Ishikawa (cell line): ENCODE data around the gene RNPEPL1.
A peak's percentile ranks its signal among the peaks of the same experiment; 100 is the strongest.

Experiments used
- CEBPB ChIP-seq: IDR thresholded peaks from 2 replicates; pipeline ENCODE4 v1.6.1; 2012
- CREB1 ChIP-seq: IDR thresholded peaks from 2 replicates; pipeline ENCODE4 v1.6.1; 2012; ENCODE audit warnings: low read depth
- EGR1 ChIP-seq: IDR thresholded peaks from 2 replicates; pipeline ENCODE4 v1.6.1; 2012
- EP300 ChIP-seq: IDR thresholded peaks from 2 replicates; pipeline ENCODE4 v1.6.1; 2012; ENCODE audit warnings: borderline replicate concordance
- FOXM1 ChIP-seq: IDR thresholded peaks from 2 replicates; pipeline ENCODE4 v1.6.1; 2012; ENCODE audit warnings: low read depth, borderline replicate concordance
- NFIC ChIP-seq: IDR thresholded peaks from 2 replicates; pipeline ENCODE4 v1.6.1; 2012
- RAD21 ChIP-seq: IDR thresholded peaks from 2 replicates; pipeline ENCODE4 v1.6.1; 2012; ENCODE audit warnings: low read depth
- TAF1 ChIP-seq: IDR thresholded peaks from 2 replicates; pipeline ENCODE4 v1.6.1; 2012; ENCODE audit warnings: low read depth, mild to moderate bottlenecking
- TCF12 ChIP-seq: IDR thresholded peaks from 2 replicates; pipeline ENCODE4 v1.6.1; 2012; ENCODE audit warnings: low read depth
- TEAD4 ChIP-seq: IDR thresholded peaks from 2 replicates; pipeline ENCODE4 v1.6.1; 2012
- YY1 ChIP-seq: IDR thresholded peaks from 2 replicates; pipeline ENCODE4 v1.6.1; 2012; ENCODE audit warnings: low read depth
- ZBTB7A ChIP-seq: IDR thresholded peaks from 2 replicates; pipeline ENCODE4 v1.6.1; 2012; ENCODE audit warnings: low read depth
- TF ChIP-seq, protein P1 (sequence below): IDR thresholded peaks from 2 replicates; pipeline ENCODE4 v1.6.1; 2012
- TF ChIP-seq, protein P2 (sequence below): IDR thresholded peaks from 2 replicates; pipeline ENCODE4 v1.6.1; 2012
- TF ChIP-seq, protein P3 (sequence below): IDR thresholded peaks from 2 replicates; pipeline ENCODE4 v1.6.1; 2012; ENCODE audit warnings: low read depth, mild to moderate bottlenecking

RNPEPL1 gene

DNA sequence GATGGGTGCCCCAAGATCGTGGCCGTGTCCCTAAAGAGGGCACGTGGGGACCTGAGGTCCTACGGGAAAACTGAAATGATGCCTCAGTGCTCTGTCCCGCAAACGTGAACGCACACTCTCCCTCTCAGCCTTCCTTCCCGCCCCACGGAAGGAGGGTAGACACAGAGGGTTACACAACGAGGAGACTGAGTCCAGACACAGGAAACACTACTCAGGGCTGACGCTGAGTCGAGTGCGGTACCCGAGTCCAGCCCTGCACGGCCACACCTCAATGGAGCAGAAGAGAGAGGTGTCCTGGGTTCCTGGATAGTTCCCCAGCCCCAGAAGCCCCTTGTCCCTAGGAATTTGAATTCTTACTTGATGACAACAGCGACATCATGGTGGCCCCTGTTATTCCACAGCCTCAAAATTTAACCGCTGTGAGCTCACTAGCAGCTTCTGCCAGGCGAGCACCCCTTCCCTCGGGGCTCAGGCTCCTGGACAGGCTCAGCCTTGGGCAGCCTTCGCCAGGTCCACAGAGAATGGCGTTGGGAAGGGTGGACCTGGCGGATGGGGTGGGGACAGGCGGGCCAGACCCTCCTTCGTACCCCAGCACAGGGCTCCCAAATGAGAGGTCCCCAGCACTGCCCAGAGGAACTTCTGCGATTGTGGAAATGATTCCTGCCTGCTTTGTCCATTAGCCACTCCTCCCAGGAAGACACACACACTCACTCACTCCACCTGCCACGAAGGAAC, 980 bp upstream of the RNPEPL1 start:
- no peak for TF ChIP-seq CREB1
- TF ChIP-seq, protein P1, sequence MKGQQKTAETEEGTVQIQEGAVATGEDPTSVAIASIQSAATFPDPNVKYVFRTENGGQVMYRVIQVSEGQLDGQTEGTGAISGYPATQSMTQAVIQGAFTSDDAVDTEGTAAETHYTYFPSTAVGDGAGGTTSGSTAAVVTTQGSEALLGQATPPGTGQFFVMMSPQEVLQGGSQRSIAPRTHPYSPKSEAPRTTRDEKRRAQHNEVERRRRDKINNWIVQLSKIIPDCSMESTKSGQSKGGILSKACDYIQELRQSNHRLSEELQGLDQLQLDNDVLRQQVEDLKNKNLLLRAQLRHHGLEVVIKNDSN = no peak
- TF ChIP-seq NFIC = no peak
- no peak for TF ChIP-seq YY1
- TF ChIP-seq EP300 = no peak
- TF ChIP-seq TEAD4 = no peak

DNA sequence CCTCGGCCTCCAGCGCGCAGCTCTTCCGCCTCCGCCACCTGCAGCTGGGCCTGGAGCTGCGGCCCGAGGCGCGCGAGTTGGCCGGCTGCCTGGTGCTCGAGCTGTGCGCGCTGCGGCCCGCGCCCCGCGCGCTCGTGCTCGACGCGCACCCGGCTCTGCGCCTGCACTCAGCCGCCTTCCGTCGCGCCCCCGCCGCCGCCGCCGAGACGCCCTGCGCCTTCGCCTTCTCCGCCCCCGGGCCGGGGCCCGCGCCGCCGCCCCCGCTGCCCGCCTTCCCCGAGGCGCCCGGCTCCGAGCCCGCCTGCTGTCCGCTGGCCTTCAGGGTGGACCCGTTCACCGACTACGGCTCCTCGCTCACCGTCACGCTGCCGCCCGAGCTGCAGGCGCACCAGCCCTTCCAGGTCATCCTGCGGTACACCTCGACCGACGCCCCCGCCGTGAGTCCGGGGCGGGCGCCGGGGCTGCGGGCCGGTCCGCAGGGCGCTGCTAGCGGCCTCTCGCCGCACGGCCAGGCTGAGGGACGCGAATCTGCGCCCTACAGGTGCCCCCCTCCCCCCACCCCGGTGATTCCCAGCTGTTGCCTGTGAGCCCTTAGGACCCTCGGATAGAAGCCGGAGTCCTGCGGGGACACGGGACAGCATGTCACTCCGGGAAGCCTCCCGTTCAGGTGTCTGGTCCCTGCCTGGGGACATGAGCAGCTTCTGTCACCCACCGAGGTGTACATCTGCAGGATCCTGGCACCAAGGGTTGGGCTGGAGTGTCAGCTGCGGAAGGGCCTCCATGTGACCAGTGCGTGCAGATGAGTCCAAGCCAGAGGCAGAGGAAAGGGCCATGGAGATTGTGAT, 616 bp downstream of the RNPEPL1 start:
- TF ChIP-seq, protein P2, sequence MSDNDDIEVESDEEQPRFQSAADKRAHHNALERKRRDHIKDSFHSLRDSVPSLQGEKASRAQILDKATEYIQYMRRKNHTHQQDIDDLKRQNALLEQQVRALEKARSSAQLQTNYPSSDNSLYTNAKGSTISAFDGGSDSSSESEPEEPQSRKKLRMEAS = peak; percentile 17; the same call in 1 of the 2 replicates
- TF ChIP-seq, protein P3, sequence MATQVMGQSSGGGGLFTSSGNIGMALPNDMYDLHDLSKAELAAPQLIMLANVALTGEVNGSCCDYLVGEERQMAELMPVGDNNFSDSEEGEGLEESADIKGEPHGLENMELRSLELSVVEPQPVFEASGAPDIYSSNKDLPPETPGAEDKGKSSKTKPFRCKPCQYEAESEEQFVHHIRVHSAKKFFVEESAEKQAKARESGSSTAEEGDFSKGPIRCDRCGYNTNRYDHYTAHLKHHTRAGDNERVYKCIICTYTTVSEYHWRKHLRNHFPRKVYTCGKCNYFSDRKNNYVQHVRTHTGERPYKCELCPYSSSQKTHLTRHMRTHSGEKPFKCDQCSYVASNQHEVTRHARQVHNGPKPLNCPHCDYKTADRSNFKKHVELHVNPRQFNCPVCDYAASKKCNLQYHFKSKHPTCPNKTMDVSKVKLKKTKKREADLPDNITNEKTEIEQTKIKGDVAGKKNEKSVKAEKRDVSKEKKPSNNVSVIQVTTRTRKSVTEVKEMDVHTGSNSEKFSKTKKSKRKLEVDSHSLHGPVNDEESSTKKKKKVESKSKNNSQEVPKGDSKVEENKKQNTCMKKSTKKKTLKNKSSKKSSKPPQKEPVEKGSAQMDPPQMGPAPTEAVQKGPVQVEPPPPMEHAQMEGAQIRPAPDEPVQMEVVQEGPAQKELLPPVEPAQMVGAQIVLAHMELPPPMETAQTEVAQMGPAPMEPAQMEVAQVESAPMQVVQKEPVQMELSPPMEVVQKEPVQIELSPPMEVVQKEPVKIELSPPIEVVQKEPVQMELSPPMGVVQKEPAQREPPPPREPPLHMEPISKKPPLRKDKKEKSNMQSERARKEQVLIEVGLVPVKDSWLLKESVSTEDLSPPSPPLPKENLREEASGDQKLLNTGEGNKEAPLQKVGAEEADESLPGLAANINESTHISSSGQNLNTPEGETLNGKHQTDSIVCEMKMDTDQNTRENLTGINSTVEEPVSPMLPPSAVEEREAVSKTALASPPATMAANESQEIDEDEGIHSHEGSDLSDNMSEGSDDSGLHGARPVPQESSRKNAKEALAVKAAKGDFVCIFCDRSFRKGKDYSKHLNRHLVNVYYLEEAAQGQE = no peak
- TF ChIP-seq NFIC (no peak; the same call in 1 of the 2 replicates), YY1 (no peak), TAF1 (peak; percentile 19; the same call in 1 of the 2 replicates), CREB1 (no peak), ZBTB7A (no peak), CEBPB (no peak), TCF12 (no peak), EGR1 (peak; percentile 51; the same call in 1 of the 2 replicates), TEAD4 (no peak), FOXM1 (no peak)
- TF ChIP-seq, protein P1 = 0 out of 2 replicates have a peak, but pooled peaks have one; percentile 8

DNA sequence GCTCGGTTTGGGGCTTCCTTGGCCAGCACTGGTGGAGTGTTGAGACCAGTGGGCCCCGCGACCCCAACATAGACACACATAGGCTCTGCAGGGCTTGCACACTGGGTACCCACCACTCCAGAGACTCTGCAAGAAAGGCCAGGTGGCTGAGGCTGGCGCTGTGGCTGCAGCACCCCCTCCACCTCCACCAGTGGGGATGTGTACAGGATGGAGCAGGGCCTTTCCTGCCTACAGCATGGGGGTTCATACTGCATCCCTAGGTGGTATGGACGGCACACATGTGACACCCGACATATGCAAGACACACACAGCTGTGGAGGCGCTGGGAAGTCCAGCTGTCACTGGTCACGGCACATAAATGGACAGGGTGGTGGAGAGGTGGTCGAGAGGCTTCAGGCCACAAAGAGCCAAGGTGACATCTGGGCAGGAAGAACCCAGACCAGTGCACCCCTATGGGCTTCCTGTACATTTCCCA, 1.3 kb downstream of the RNPEPL1 start:
- TF ChIP-seq CREB1 = no peak
- no peak for TF ChIP-seq ZBTB7A
- TF ChIP-seq FOXM1 = no peak
- TF ChIP-seq, protein P2 = no peak
- TF ChIP-seq TCF12 = no peak
- TF ChIP-seq NFIC = no peak
- no peak for TF ChIP-seq EGR1
- TF ChIP-seq TAF1 = no peak
- TF ChIP-seq, protein P3 = no peak
- no peak for TF ChIP-seq EP300

DNA sequence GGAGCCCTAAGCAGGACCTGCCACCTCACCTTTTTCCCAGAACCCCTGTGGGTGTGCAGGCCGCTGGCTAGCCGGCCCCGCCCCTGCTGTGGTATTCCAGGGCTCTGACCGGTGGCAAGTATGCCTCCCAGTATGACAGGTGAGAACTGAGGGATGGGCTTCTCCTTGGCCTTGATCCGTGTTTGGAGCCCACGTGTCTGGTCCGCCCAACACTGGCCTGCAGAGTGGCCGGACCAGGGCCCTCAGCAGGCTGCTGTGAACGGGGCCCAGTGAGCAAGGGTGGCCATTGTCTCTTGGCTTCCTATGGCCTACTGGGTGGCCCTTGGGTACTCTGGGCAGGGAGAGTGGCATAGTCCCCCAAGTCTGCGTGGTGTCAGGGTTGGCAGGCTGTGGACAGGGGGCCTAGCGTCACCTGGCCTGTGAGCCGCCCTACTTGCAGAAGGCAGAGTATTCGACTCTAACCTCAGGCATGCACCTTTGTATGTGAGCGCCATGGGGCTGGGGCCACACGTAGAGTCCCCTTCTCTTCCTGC, 1.8 kb downstream of the RNPEPL1 start:
- TF ChIP-seq CREB1 = no peak
- no peak for TF ChIP-seq TEAD4
- no peak for TF ChIP-seq ZBTB7A
- TF ChIP-seq RAD21 = no peak
- TF ChIP-seq, protein P1 = no peak
- no peak for TF ChIP-seq CEBPB
- no peak for TF ChIP-seq EGR1
- TF ChIP-seq, protein P2 = no peak
- no peak for TF ChIP-seq NFIC
- TF ChIP-seq EP300 = no peak
- no peak for TF ChIP-seq YY1
- TF ChIP-seq TAF1 = no peak
- no peak for TF ChIP-seq TCF12
- TF ChIP-seq, protein P3 = no peak
- TF ChIP-seq FOXM1 = no peak
